Embryonic facial prominence (tissue), 1 donor: ENCODE measurements around the gene CCT5.
"Not testable (repeated sequence)": the region's sequence is repeated elsewhere in the genome, so short reads cannot be mapped to it uniquely, and the experiment has no call there.

ENCODE experiments used
- DNase-seq: peaks from one replicate; pipeline ENCODE4 v3.0.0-alpha.2; 2016; ENCODE audit errors: extremely low spot score

CCT5 gene

GRCh38 chr5:10246761-10247160 lies 3.3 kb upstream of the CCT5 start:
- no peak for DNase-seq

GRCh38 chr5:10247217-10247616 lies 2.9 kb upstream of the CCT5 start:
- not testable (repeated sequence) for DNase-seq

- no peak for DNase-seq
Observed at GRCh38 chr5:10248378-10249260, 1.5 kb upstream of the CCT5 start.

GRCh38 chr5:10250806-10251276 lies 761 bp downstream of the CCT5 start:
- DNase-seq, result no peak

GRCh38 chr5:10251405-10251804 lies 1.3 kb downstream of the CCT5 start:
- DNase-seq, result no peak

GRCh38 chr5:10253390-10253789 lies 3.3 kb downstream of the CCT5 start:
- no peak for DNase-seq

GRCh38 chr5:10254686-10255085 lies 4.6 kb downstream of the CCT5 start:
- no peak for DNase-seq

- DNase-seq, result no peak
Observed at GRCh38 chr5:10257870-10258269, 7.8 kb downstream of the CCT5 start.

GRCh38 chr5:10259899-10260298 lies 9.8 kb downstream of the CCT5 start:
- DNase-seq, result no peak

- no peak for DNase-seq
Observed at GRCh38 chr5:10261065-10261464, 11.0 kb downstream of the CCT5 start.

- no peak for DNase-seq
Observed at GRCh38 chr5:10262121-10262774, 12.2 kb downstream of the CCT5 start.

GRCh38 chr5:10262995-10263394 lies 12.9 kb downstream of the CCT5 start:
- no peak for DNase-seq

- no peak for DNase-seq
Observed at GRCh38 chr5:10264604-10265003, 14.5 kb downstream of the CCT5 start.

- DNase-seq, result no peak
Observed at GRCh38 chr5:10265245-10266109, 15.4 kb downstream of the CCT5 start.

GRCh38 chr5:10266137-10266536 lies 16.1 kb downstream of the CCT5 start:
- DNase-seq, result no peak

GRCh38 chr5:10266839-10267238 lies 16.8 kb downstream of the CCT5 start:
- DNase-seq, result no peak

- DNase-seq, result no peak
Observed at GRCh38 chr5:10268100-10268499, 18.0 kb downstream of the CCT5 start.

- no peak for DNase-seq
Observed at GRCh38 chr5:10272053-10272874, 22.2 kb downstream of the CCT5 start.

GRCh38 chr5:10272875-10273209 lies 22.8 kb downstream of the CCT5 start:
- not testable (repeated sequence) for DNase-seq

GRCh38 chr5:10275460-10275859 lies 25.4 kb downstream of the CCT5 start:
- DNase-seq, result no peak

GRCh38 chr5:10275991-10276390 lies 25.9 kb downstream of the CCT5 start:
- no peak for DNase-seq
